ENCODE data around the gene HOTAIR.

The HOTAIR gene

GRCh38 chr12:53998110-53998899 lies 23.6 kb upstream of the HOTAIR start:
- no peak for DNase-seq

- no peak for DNase-seq
Observed at GRCh38 chr12:53997204-53998109, 22.7 kb upstream of the HOTAIR start.

GRCh38 chr12:53996240-53997203 lies 21.8 kb upstream of the HOTAIR start:
- DNase-seq: no peak

GRCh38 chr12:53995378-53996239 lies 20.9 kb upstream of the HOTAIR start:
- DNase-seq: no peak

- no peak for DNase-seq
Observed at GRCh38 chr12:53995002-53995377, 20.2 kb upstream of the HOTAIR start.

GRCh38 chr12:53994264-53995001 lies 19.7 kb upstream of the HOTAIR start:
- no peak for DNase-seq

GRCh38 chr12:53994009-53994263 lies 19.2 kb upstream of the HOTAIR start:
- DNase-seq: no peak

- DNase-seq: no peak
Observed at GRCh38 chr12:53993162-53994008, 18.6 kb upstream of the HOTAIR start.

GRCh38 chr12:53992377-53992889 lies 17.7 kb upstream of the HOTAIR start:
- DNase-seq: no peak

- DNase-seq: no peak
Observed at GRCh38 chr12:53991077-53991460, 16.3 kb upstream of the HOTAIR start.

GRCh38 chr12:53990311-53991076 lies 15.7 kb upstream of the HOTAIR start:
- DNase-seq: no peak

GRCh38 chr12:53989227-53990113 lies 14.7 kb upstream of the HOTAIR start:
- no peak for DNase-seq

- DNase-seq: no peak
Observed at GRCh38 chr12:53988541-53989226, 13.9 kb upstream of the HOTAIR start.

GRCh38 chr12:53987787-53988230 lies 13.1 kb upstream of the HOTAIR start:
- no peak for DNase-seq

- DNase-seq: no peak
Observed at GRCh38 chr12:53986686-53987483, 12.1 kb upstream of the HOTAIR start.

GRCh38 chr12:53985994-53986685 lies 11.4 kb upstream of the HOTAIR start:
- no peak for DNase-seq
